Lower leg skin (tissue), 4 donors: ENCODE measurements around the gene CPS1. TPM values are rescaled to one million over a fixed set of nuclear protein-coding genes. Genes with fewer than 3 reads are reported as not detected.

Experiments used
- total RNA-seq, 4 donors: library from RNA; depleted of rRNA; stranded (reverse); fragments of >200 nt; gene quantifications; one replicate each; pipeline ENCODE4 v1.1.0, GENCODE V29; 2016

The CPS1 gene
- total RNA-seq, 4 donors from 2014 or later: 2.6 to 6.7 (median 5.3) TPM

Other genes with a start within 250 kb of the CPS1 start
- gene MYL1, start 241.4 kb upstream of the CPS1 start, total RNA-seq: under 1 TPM in 1 of 4 donors, not detected in 3; 0.49 TPM
- 10 to 100 TPM; 41.9 to 44.3 (median 42.8) TPM for gene LANCL1, start 79.8 kb upstream of the CPS1 start, total RNA-seq